Measurements from ENCODE around the gene ZC3H18. TPM values are rescaled to one million over a fixed set of nuclear protein-coding genes. Genes with fewer than 3 reads are reported as not detected.

ZC3H18 gene
- polyA plus RNA-seq, 6 donors from 2014 or later = 2.5 to 21.7 (median 9.0) TPM

DNA sequence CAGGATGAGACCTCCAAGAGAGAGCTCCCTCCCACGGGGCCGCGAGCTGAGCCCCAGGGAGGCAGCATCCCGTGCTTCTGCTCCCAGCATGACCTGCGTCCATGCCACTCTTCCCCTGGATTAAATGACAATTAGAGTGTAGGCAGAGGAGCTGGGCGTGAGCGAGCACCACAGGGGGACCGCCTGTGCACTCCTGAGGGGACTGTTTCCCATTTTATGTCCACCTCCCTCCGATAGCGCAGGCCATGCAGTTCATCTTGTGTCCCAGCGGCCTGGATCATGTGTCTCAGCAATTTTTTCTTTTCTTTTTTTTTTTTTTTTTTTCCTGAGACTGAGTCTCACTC is 62.4 kb downstream of the ZC3H18 start:
- Mint-ChIP-seq H3K4me1 (peaks cover 19 to 42% (median 30%) of the 10 kb centered on the region in 3 donors), H3K4me3 (peak overlapping the region in 5 of 8 donors; percentile 32 to 89 (median 57)), H3K9me3 (no peaks in the 10 kb centered on the region), H3K36me3 (no peaks in the 10 kb centered on the region), H3K27me3 (no peaks in the 10 kb centered on the region), H3K27ac (peak overlapping the region in 4 of 6 donors; percentile 10 to 96 (median 80))
- ATAC-seq (ENCODE audit: low read depth in 2 of 2) (no peak), DNase-seq (no peak)

DNA sequence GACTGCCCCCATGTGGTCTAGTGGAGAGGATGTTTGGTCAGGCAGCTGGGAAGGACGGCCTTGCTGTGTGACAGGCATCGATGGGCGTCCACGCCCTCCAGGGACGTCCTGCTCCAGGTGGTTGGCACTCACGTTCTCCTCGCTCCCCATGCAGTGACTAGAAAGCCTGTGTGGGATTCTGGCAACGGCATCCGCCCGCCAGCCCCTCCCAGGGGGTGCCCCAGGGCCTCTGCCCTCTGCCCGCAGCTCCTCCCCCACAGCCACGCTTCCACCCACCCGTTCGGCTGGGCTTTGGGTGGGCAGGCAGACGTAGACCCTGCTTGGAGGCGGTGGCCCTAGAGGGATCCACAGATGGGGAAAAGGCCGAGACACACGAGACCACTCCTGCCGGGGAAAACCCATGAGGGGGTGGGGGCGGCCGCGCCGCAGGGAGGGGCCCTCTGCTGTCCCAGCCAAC is 63.5 kb downstream of the ZC3H18 start:
- Mint-ChIP-seq H3K36me3 (no peaks in the 10 kb centered on the region), H3K4me1 (peaks cover 29 to 49% (median 42%) of the 10 kb centered on the region in 3 donors), H3K4me3 (peak overlapping the region; percentile 83 to 91 (median 86)), H3K27ac (peak overlapping the region; percentile 81 to 96 (median 86)), H3K9me3 (no peaks in the 10 kb centered on the region), H3K27me3 (no peaks in the 10 kb centered on the region)
- DNase-seq (peak; percentile 85), ATAC-seq (ENCODE audit: low read depth in 2 of 2) (peak; percentile 48 to 52)

DNA sequence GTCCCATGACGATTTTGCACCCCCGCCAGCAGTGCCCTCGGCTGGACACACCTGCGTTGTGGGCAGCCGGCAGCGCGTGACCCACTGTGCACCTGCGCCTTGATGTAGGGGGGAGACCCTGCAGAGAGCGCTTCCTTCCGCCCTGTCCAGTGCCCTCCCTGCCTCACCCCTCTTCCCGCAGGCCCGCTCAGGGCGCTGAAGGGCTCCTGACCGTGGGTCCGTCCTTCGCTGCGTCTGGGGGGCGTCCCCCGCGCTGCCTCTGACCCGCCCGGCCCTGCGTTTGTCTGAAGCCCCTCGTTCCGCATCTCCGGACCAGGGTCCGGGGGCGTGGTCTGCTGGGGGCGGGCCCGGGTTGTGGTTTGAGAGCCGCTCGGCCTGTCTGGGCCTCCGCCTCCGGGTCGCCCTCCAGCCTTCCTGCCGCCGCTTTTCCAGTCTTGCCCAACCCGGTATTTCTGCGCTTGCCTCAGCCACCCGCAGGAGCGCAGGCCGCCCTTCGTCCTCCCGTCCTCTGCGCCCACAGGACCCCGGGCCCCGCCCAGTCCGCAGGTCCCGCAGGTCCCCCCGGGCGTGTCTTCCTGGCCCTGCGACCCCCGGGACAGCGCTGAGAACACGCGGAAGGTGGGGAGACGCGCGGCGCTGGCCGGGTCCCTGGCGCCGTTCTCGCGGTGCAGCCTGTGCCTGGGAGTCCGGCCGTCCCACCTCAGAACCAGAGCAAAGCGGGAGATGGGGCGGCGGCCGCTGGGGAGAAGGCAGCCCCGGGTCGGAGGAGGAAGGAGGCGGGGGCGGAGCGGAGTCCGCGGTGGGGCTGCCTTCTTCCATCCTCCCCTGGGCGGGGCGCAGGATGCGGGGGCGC is 64.2 kb downstream of the ZC3H18 start:
- ATAC-seq (ENCODE audit: low read depth in 2 of 2) = peak; percentile 57 to 58
- Mint-ChIP-seq H3K4me1 (peaks cover 32 to 54% (median 44%) of the 10 kb centered on the region in 3 donors), H3K4me3 (peak overlapping the region; percentile 83 to 91 (median 86)), H3K36me3 (no peaks in the 10 kb centered on the region), H3K9me3 (no peaks in the 10 kb centered on the region), H3K27me3 (no peaks in the 10 kb centered on the region), H3K27ac (peak overlapping the region; percentile 58 to 96 (median 86))
- peak; percentile 58 for DNase-seq

DNA sequence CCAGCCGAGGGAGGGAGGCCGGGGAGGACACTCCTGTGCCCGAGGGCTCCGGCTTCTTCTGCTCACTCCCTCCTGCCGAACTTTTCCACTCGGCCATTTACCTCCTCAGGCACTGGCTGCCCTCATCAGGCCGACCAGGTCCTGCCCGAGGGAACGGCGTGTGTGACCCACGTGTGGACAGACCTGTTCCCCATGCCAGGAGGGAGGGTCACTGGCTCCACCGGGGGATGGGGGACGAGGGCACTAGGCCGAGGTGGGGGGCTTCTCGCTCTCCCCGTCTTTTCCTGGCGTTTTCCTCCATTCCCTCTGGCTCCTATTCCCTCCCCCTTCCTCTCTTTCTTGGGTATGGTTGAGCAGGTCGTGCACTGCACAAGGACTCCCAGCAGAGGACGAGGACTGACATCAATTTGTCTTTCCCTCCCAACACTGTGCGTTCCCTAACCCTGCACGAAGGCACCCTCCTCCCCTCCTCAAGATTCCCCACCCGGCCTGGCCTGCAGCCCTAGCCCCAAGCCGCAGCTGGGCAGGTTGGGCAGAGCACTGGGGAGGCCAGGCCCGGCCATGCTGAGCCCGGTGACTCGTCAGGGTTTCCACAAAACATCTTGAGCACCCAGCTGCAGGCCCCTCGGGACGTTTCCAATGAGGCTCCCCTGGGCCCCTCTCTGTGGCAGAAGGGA is 64.9 kb downstream of the ZC3H18 start:
- Mint-ChIP-seq H3K27ac (peak overlapping the region in 5 of 6 donors; percentile 85 to 90 (median 85)), H3K4me3 (peak overlapping the region; percentile 83 to 91 (median 86)), H3K4me1 (peaks cover 37 to 57% (median 47%) of the 10 kb centered on the region in 3 donors), H3K27me3 (no peaks in the 10 kb centered on the region), H3K36me3 (no peaks in the 10 kb centered on the region), H3K9me3 (no peaks in the 10 kb centered on the region)
- DNase-seq (no peak), ATAC-seq (ENCODE audit: low read depth in 2 of 2) (no peak)

DNA sequence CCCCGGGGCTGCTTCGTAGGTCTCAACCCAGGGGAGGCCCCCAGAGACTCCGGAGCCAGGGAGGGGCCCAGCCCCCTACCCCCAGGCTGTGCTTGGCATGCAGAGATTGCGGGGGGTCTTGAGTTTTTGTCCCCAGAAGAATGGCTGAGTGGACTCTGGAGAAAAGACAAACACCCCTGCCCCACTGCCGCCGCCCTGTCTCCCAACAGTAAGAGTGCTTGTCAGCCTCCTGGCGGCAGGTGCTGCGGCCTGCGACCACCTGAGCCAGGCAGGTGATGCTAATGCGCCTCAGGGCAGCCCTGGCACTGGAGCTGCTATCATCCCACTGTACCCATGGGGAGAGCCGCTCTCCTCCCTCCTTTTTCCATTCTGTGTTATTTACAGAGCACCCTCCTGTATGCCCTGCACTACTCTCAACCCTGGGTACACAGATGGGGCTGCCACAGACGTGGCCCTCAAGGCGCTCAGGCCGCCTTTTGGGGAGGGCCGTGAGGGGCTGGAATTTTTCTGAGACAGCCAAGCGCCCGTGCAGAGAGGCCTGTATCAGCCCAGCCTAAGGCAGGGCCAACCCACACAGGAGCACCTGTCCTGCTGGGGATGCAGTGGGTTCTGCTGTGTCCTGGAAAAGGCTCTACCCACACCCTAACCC is 65.6 kb downstream of the ZC3H18 start:
- peak overlapping the region; percentile 73 to 88 (median 83) for H3K4me3 Mint-ChIP-seq
- ATAC-seq (ENCODE audit: low read depth in 2 of 2) (no peak), DNase-seq (no peak)
- peaks cover 43 to 64% (median 53%) of the 10 kb centered on the region in 3 donors for H3K4me1 Mint-ChIP-seq
- no peaks in the 10 kb centered on the region for H3K9me3 Mint-ChIP-seq
- peak overlapping the region; percentile 21 to 88 (median 74) for H3K27ac Mint-ChIP-seq
- H3K36me3 Mint-ChIP-seq = no peaks in the 10 kb centered on the region
- no peaks in the 10 kb centered on the region for H3K27me3 Mint-ChIP-seq

DNA sequence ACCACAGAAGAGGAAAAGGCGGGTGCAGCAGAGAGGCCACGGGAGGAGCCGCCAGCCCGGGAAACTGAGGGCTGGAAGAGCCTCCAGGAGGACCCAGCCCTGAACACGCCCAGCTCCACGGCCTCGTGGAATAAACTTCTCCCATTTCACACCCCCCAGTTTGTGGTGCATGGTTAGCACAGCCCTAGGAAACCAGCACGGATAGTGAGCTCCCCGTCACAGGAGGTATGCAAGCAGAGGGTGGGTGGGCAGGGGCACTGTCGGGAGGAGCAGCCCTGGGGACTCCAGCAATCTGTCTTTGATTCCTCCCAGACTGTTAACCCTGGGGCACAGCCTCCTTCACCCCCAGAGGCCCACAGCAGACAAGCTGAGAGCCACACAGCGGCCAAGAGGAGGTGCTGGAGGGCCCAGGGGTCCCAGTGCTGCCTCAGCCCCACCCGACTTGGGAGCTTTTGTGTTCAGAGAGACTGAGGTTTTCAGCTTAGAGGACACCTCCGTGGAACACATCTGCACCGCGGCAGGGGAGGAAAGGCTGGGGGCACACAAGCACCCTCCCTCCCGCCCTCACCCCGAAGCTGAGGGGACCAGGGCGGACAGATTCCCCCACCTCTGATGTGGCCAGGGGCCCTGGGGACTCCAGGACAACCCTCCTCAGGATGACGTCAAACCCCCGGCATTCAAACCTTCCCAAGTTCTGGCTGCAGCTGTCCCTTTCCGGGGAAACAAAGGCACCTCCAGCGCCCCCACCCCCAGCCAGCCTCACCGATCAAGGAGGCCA is 66.5 kb downstream of the ZC3H18 start:
- Mint-ChIP-seq H3K27me3 (no peaks in the 10 kb centered on the region), H3K9me3 (no peaks in the 10 kb centered on the region), H3K36me3 (no peaks in the 10 kb centered on the region), H3K4me1 (peaks cover 43 to 73% (median 62%) of the 10 kb centered on the region in 3 donors), H3K4me3 (peak overlapping the region in 6 of 8 donors; percentile 60 to 87 (median 83)), H3K27ac (peak overlapping the region in 4 of 6 donors; percentile 34 to 74 (median 68))
- no peak for DNase-seq
- ATAC-seq (ENCODE audit: low read depth in 2 of 2) = no peak

DNA sequence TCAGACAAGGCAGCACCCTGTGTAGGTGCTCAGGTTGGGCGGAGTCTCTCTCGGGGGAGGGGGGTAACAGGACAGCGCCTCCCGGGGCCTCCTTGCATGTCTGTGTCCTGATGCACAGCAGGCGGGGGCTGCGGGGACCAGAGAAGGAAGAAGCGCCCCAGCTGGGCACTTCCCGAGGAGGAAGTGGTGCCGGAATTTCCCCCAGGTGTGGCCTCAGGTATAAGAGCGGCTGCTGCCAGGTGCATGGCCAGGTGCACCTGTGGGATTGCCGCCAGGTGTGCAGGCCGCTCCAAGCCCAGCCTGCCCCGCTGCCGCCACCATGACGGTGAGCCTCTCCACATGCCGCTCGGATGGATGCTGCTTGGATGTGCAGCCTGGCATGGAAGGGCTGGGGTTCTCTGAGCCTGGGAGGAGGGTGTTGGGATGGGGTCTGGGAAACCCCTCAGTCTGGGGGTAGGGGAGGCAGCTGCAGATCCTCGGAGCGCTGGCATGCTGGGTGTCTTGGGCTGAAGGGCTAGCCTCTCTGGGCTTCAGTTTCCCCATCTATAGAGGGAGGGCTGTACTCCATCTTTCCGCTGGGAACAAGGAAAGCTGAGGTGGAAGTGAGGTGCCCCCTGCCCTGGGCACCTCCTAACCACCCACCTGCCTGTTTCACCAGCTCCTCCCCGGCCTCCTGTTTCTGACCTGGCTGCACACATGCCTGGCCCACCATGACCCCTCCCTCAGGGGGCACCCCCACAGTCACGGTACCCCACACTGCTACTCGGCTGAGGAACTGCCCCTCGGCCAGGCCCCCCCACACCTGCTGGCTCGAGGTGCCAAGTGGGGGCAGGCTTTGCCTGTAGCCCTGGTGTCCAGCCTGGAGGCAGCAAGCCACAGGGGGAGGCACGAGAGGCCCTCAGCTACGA is 68.4 kb downstream of the ZC3H18 start, which contains the start of gene IL17C:
Gene IL17C (plus strand): TSS at position 250 of the 908 bp plus-strand sequence. CDS start 70 bp downstream, at position 320.
- Mint-ChIP-seq H3K27ac (peak within 1 kb of the TSS; percentile 48 to 91 (median 65)), H3K4me1 (peaks cover 48 to 70% (median 60%) of the 10 kb centered on the region in 3 donors), H3K36me3 (no peaks in the 10 kb centered on the region), H3K4me3 (peak within 1 kb of the TSS; percentile 62 to 86 (median 77)), H3K9me3 (no peaks in the 10 kb centered on the region), H3K27me3 (no peaks in the 10 kb centered on the region)
- ATAC-seq (ENCODE audit: low read depth in 2 of 2) (peak; percentile 6 to 12), DNase-seq (peak; percentile 54)

DNA sequence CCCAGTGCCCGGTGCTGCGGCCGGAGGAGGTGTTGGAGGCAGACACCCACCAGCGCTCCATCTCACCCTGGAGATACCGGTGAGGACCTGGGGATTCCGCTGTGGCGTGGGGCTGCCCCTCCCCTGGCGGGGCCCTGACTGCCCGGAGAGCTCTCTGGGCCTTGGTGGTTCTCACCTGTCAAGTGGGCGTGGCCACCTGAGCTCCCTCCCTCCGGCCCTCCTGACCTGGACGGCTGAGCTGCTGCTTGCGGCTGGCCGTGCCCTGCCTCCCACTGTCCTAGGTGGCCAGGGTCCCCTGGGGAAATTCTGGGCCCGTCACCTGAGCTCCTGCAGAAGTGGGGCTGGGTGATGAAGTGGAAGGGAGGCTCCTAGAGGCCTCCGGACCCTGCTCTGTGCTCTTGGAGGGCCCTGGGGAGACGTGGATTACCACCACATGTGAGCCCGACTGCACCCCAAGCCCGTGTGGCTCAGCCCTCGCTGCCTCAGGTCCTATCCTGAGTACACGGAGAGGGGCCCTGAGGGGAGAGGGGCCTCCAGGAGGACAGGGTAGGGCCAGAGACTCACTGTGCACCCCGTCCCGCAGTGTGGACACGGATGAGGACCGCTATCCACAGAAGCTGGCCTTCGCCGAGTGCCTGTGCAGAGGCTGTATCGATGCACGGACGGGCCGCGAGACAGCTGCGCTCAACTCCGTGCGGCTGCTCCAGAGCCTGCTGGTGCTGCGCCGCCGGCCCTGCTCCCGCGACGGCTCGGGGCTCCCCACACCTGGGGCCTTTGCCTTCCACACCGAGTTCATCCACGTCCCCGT is 69.2 kb downstream of the ZC3H18 start:
- Mint-ChIP-seq H3K27ac (peak overlapping the region in 1 of 6 donors; percentile 93), H3K9me3 (no peaks in the 10 kb centered on the region), H3K4me3 (peak overlapping the region; percentile 55 to 90 (median 71)), H3K27me3 (no peaks in the 10 kb centered on the region), H3K4me1 (peaks cover 52 to 70% (median 65%) of the 10 kb centered on the region in 3 donors), H3K36me3 (no peaks in the 10 kb centered on the region)
- DNase-seq = no peak
- ATAC-seq (ENCODE audit: low read depth in 2 of 2) = peak; percentile 15 to 19

DNA sequence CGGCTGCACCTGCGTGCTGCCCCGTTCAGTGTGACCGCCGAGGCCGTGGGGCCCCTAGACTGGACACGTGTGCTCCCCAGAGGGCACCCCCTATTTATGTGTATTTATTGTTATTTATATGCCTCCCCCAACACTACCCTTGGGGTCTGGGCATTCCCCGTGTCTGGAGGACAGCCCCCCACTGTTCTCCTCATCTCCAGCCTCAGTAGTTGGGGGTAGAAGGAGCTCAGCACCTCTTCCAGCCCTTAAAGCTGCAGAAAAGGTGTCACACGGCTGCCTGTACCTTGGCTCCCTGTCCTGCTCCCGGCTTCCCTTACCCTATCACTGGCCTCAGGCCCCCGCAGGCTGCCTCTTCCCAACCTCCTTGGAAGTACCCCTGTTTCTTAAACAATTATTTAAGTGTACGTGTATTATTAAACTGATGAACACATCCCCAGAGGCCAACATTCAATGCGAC is 69.9 kb downstream of the ZC3H18 start:
- Mint-ChIP-seq H3K9me3 (no peaks in the 10 kb centered on the region), H3K27ac (peak overlapping the region in 5 of 6 donors; percentile 62 to 93 (median 89)), H3K4me1 (peaks cover 57 to 74% (median 71%) of the 10 kb centered on the region in 3 donors), H3K36me3 (peaks cover 0 to 4% of the 10 kb centered on the region in 2 donors), H3K27me3 (no peaks in the 10 kb centered on the region), H3K4me3 (peak overlapping the region; percentile 55 to 90 (median 71))
- ATAC-seq (ENCODE audit: low read depth in 2 of 2) (no peak), DNase-seq (no peak)

DNA sequence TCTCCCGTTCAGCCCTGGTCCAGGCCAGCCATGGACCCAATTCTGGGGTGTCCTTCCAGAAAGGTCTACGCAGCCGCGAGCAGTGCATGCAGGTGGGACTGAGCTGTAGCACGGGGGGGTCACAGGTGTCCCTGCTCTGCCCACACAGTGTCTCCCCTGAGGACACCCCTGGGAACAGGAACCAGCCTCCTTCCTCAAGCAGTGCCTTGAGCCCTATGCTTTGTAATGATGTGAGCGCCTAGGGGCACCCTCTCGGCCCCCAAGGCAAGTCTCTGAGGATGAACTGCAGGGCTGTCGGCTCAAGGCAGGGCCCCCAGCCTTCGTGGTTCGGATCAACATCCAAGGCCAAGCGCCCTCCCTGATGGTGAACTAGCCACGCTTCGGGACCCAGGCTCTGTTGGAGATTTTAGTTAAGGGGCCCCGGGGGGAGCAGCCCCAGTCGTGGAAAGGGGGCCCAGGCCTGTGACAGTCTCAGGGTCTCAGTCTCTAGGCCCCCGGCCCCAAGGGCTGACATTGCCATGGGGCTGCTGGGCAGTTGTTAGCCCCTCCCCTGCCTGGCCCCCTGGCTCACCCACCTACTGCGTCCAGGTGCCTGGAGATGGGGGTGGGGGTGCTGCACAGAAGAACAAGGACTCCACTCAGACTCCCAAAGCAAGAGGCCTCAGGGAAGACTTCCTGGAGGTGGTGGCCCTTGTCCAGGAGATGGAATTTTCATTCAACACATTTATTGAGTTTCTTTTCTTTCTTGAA is 70.5 kb downstream of the ZC3H18 start:
- ATAC-seq (ENCODE audit: low read depth in 2 of 2) (peak; percentile 22 to 34), DNase-seq (peak; percentile 40)
- Mint-ChIP-seq H3K9me3 (no peaks in the 10 kb centered on the region), H3K36me3 (peaks cover 0 to 6% of the 10 kb centered on the region in 2 donors), H3K4me3 (peak overlapping the region; percentile 55 to 90 (median 71)), H3K27ac (peak overlapping the region; percentile 38 to 93 (median 83)), H3K27me3 (no peaks in the 10 kb centered on the region), H3K4me1 (peaks cover 56 to 74% (median 71%) of the 10 kb centered on the region in 3 donors)

Data from naive B cell (primary cell).